Glomerular visceral epithelial cell (primary cell): ENCODE measurements around the gene ATRX.
A peak's percentile ranks its signal among the peaks of the same experiment; 100 is the strongest.
"Not testable (repeated sequence)": the region's sequence is repeated elsewhere in the genome, so short reads cannot be mapped to it uniquely, and the experiment has no call there.

Experiments used
- DNase-seq: peaks from one replicate; pipeline ENCODE4 v3.0.0-alpha.2; 2016; ENCODE audit errors: extremely low spot score

Gene ATRX

DNA sequence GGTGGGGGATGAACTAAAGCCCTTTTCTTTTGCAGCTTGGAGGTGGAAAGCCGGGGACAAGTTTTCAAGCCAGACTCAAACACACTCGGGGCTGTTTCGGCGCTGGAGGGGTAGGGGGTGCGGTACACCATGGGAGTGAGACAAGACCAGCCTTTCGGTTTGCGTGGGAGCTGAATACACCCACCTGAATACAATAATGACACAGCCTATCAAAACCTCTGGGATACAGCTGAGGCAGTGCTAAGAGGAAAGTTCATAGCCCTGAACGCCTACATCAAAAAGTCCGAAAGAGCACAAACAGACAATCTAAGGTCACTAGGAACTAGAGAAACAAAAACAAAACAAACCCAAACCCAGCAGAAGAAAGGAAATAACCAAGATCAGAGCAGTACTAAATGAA, 163.3 kb downstream of the ATRX start:
- no peak for DNase-seq

DNA sequence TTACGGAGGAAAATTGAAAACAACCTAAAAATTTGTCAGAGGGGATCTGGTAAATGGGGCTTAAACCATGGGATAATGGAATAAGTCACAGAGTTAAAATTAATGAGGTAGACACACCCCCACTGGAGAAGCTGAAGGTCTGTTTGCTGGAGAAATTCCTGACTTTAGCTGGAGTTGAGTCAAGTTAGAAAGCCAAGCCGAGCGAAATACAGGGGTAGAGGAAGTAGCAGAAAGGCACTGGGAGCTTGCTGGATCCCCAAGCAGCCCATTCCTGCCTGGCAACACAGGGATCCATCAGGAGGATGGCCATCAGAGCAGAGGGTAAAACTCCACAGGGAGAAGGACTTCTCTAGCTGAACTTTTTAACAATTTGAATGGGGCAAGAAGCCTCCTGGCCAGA, 163.8 kb downstream of the ATRX start:
- DNase-seq: no peak

GRCh38 chrX:77621453-77621852, 164.6 kb downstream of the ATRX start:
- DNase-seq: not testable (repeated sequence)

- no peak for DNase-seq
Observed at GRCh38 chrX:77617206-77617605, 168.8 kb downstream of the ATRX start.

DNA sequence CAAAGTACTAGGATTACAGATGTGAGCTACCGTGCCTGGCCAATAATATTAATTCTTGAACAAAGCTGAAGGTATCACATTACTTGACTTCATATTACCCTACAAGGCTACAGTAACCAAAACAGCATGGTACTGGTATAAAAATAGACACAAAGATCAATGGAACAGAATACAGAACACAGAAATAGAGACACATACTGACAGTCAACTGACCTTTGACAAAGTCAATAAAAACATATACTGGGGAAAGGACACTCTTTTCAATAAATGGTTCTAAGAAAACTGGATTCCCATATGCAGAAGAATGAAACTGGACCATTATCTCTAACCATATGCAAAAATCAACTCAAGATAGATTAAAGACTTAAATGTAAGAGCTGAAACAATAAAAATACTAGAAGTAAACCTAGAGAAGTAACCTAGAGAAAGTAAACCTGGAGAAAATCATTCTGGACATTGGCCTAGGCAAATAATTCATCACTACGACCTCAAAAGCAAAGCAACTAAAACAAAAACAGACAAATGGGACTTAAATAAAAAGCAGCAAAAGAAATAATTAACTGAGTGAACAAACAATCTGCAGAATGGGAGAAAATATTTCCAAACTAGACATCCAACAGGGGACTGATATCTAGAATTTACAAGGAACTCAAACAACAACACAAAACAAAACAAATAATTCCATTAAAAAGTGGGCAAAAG, 182.2 kb downstream of the ATRX start:
- DNase-seq: no peak

DNA sequence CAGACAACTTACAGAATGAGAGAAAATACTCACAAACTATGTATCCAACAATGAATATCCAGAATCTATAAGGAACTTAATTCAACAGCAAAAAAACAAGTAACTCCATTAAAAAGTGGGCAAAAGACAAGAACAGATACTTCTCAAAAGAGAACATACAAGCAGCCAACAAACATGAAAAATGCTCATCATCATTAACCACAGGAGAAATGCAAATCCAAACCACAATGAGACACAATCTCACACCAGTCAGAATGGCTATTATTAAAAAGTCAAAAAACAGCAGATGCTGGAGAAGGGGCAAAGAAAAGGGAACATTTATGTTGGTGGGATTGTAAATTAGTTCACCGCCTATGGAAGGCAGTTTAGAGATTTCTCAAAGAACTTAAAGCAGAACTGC, 188.5 kb downstream of the ATRX start:
- no peak for DNase-seq

- DNase-seq: peak; percentile 2
Observed at GRCh38 chrX:77597090-77597489, 188.9 kb downstream of the ATRX start.

DNA sequence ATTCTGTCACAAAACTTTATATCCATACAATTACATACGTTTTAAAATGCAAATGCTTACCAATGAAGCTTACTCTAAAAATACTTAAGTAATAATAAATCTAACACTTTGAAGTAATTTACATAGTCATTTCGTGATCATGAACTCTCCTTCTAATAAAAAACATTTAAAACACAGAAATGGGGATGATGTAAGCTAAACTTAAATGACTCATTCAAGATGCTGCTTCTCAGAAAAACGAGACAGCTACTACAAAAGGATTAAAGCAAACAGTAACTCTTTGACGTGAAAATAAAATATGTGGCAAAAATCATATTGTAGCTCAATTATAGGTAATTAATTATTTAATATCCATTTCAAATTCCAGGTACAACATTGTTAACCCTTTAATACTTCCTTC, 190.2 kb downstream of the ATRX start:
- no peak for DNase-seq

DNA sequence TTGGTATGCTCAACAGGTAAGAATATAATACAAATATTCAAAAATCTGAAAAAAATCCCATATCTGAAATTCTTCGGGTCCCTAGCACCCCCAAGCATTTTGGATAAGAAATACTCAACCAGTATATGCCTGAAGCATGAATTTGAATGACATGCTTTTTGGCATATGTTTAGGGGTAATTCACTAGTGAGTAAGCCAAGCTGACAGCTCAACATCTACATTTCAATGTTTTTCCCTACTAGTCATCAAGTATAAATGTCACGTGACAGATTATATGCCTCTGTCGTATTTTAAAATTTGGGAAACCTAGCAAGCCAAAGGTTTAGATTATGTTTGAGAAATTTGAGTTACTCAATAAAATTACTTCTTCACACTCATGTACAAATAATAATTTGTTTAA, 213.7 kb downstream of the ATRX start:
- DNase-seq: no peak

DNA sequence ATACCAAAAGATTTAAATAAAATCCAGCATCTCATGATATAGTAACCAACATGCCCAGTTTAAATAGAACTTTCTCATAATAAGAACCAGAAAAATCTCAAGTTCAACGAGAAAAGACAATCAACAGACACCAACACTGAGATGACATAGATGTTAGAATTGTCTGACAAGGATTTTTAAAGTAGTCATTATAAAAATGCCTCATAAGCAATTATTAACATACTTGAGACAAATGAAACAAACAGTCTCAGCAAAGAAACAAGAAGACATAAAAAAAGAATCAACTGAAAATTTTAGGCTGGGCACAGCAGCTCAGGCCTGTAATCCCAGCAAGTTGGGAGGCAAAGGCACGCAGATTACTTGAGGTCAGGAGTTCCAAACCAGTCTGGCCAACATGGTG, 220.7 kb downstream of the ATRX start:
- no peak for DNase-seq

- no peak for DNase-seq
Observed at GRCh38 chrX:77564823-77565222, 221.2 kb downstream of the ATRX start.

DNA sequence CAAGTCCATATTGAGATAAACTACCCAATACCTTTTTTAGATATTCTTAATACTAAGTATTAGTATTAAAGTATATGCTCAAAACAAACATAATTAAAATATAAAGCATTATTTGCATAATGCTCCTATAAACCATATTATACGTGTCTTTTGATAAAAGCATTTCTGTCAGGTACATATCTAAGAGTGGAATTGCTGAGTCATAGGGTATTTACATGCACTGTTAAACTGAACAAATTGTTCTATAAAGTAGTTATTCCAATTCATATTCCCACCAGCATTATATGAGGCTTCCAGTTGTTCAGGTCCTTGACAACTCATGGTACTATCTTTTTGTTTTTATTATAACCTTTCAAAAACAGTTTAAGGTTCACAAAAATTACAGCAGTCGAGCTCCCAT, 224.6 kb downstream of the ATRX start:
- no peak for DNase-seq

DNA sequence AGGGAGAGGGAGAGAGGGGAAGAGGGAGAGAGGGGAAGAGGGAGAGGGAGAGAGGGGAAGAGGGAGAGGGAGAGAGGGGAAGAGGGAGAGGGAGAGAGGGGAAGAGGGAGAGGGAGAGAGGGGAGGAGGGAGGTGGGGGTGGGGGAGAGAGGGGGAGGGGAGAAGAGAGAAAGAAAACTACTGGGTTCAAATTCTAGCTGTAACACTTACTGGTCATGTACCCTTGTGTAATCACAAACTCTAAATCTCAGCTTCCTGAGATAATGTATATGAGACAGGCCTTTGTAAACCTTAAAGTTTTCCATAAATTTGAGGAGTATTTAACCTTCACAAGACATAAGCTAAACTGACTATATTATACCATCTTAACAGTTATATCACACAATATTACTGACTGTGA, 229.7 kb downstream of the ATRX start:
- DNase-seq: no peak

- DNase-seq: no peak
Observed at GRCh38 chrX:77548751-77549150, 237.3 kb downstream of the ATRX start.

DNA sequence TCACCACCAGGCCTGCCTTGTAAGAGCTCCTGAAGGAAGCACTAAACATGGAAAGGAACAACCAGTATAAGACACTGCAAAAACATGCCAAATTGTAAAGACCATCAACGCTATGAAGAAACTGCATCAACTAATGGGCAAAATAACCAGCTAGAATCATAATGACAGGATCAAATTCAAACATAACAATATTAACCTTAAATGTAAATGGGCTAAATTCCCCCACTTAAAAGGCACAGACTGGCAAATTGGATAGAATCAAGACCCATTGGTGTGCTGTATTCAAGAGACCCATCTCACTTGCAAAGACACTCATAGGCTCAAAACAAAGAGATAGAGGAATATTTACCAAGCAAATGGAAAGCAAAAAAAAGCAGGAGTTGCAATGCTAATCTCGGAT, 246.2 kb downstream of the ATRX start:
- not testable (repeated sequence) for DNase-seq

- DNase-seq: not testable (repeated sequence)
Observed at GRCh38 chrX:77531261-77531660, 254.8 kb downstream of the ATRX start.

DNA sequence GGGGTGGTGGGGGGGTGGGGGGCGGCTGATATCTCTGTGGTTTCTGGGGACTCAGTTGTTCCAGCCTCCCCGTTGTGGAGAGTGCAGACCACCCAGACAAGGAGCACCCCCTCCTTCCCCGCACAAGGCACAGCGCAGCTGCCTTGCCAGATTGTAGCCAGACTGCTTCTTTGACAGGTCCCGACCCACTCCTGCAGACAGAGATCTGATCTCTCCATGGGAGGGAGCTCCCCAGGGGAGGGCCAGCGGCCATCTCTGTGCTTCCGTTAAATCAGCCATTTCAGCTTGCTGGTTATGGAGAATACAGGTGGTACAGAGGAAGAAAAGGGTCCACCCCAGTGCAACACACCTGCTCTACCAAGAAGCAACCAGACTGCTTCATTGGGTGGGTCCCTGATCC, 258.0 kb downstream of the ATRX start:
- DNase-seq: no peak

DNA sequence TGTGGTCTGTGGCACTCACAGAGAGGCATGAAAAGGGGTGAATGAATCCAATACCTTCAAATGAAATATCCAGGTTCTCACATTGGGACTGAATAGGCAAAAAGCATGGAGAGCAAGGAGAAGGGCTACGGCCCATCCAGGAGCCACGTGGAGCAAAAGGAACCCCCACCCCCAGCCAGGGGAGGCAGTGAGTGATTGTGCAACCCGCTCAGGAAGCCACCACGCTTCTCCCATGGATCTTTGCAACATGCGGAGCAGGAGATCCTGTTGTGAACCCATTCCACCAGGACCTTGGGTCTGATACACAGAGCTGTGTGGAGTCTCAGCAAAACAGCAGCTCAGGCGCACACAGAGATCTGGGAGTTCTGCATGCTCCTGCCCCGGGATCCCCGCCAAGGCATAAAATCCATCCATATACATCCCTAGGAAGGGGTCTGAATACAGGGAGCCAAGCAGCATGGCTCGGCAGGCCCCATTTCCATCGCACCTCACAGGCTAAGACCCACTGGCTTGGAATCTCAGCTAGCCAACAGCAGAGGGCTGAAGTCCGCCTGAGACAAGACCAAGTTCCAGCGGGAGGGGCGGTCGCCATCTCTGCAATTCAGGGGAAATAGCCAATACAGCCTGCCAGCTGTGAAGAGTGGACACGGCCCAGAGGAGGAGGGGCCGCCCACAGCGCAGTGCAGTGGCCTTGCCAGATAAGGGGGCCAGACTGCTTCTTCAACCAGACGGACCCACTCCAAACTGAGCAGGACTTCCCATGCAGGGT, 258.6 kb downstream of the ATRX start:
- no peak for DNase-seq

- DNase-seq: no peak
Observed at GRCh38 chrX:77519765-77520164, 266.3 kb downstream of the ATRX start.

DNA sequence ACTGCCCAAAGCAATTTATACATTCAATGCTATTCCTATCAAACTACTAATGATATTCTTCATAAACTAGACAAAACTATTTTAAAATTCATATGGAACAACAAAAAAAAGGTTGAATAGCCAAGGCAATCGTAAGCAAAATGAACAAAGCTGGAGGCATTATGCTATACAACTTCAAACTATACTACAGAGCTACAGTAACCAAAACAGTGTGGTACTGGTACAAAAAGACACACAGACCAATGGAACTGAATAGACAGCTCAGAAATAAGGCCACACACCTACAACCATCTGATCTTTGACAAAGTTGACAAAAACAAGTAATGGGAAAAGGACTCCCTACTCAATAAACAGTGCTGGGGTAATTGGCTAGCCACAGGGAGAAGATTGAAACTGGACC, 271.8 kb downstream of the ATRX start:
- no peak for DNase-seq

- no peak for DNase-seq
Observed at GRCh38 chrX:77510007-77510406, 276.0 kb downstream of the ATRX start.

- no peak for DNase-seq
Observed at GRCh38 chrX:77505227-77505626, 280.8 kb downstream of the ATRX start.

GRCh38 chrX:77502951-77503525, 283.0 kb downstream of the ATRX start:
- DNase-seq: no peak
